ENCODE measurements around the gene CD52.

CD52 gene

DNA sequence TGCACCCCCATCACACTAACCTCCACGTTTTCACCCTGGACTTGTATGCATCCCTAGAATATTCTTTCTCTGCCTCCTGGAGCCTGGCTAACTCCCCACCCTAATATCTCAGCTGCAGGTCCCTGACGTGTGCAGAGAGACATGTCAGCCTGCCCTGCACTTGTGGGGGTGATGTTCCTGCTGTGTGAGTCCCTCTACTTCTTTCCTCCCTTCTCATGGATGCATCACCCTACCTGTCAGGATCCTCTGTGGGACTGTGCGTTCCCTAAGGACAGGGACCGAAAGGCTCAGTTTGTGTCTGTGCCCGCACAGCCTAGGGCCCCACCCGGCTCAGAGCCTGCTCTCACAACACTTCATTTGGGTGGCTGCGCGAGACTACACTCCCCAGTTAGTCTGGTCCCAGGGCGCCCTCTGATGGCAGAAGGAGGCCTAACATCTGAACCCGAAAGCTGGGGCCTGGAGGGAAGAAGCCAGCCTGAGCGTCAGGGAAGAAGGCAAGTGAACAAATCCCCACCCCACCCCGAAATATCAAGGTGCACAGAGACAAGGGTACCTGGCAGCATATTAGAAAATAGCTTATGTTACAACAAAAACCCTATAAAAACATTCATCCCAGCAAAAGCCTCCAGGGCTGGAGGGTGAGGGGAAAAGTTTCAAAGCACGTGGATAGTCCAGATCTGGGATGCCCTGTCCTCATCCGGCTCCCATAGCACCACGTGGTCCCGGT is 3.7 kb downstream of the CD52 start (continued):
- TF ChIP-seq KLF7 (tag by site-specific recombination; IDR thresholded peaks at IDR 0.05; ENCODE audit: borderline replicate concordance), result no peak
- TF ChIP-seq SCRT1 (tag by site-specific recombination; IDR thresholded peaks at IDR 0.05; ENCODE audit: borderline replicate concordance), result no peak
- TF ChIP-seq, protein P1, sequence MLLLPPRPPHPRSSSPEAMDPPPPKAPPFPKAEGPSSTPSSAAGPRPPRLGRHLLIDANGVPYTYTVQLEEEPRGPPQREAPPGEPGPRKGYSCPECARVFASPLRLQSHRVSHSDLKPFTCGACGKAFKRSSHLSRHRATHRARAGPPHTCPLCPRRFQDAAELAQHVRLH (tag by site-specific recombination; IDR thresholded peaks at IDR 0.05), result no peak
- no peak for TF ChIP-seq ZNF223 (tag by site-specific recombination; IDR thresholded peaks at IDR 0.05)
- TF ChIP-seq ZNF292 (tag by site-specific recombination; IDR thresholded peaks at IDR 0.05; ENCODE audit: borderline replicate concordance, low read depth), result no peak
- TF ChIP-seq ZNF776 (tag by site-specific recombination; IDR thresholded peaks at IDR 0.05; ENCODE audit: borderline replicate concordance), result no peak
- TF ChIP-seq ZSCAN30 (tag by site-specific recombination; IDR thresholded peaks at IDR 0.05), result no peak
- no peak for TF ChIP-seq ZFP41 (tag by site-specific recombination; IDR thresholded peaks at IDR 0.05; ENCODE audit: borderline replicate concordance)
- TF ChIP-seq, protein P2, sequence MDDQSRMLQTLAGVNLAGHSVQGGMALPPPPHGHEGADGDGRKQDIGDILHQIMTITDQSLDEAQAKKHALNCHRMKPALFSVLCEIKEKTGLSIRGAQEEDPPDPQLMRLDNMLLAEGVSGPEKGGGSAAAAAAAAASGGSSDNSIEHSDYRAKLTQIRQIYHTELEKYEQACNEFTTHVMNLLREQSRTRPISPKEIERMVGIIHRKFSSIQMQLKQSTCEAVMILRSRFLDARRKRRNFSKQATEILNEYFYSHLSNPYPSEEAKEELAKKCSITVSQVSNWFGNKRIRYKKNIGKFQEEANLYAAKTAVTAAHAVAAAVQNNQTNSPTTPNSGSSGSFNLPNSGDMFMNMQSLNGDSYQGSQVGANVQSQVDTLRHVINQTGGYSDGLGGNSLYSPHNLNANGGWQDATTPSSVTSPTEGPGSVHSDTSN (CRISPR knock-in tag; IDR thresholded peaks at IDR 0.05), result no peak
- no peak for TF ChIP-seq ZNF394 (tag by site-specific recombination; IDR thresholded peaks at IDR 0.05; ENCODE audit: borderline replicate concordance)
- no peak for TF ChIP-seq ZNF175 (tag by site-specific recombination; IDR thresholded peaks at IDR 0.05)
- TF ChIP-seq ZNF664 (tag by site-specific recombination; IDR thresholded peaks at IDR 0.05), result no peak
- TF ChIP-seq ZNF155 (tag by site-specific recombination; IDR thresholded peaks at IDR 0.05), result no peak
- no peak for TF ChIP-seq ZNF366 (tag by site-specific recombination; conservative IDR thresholded peaks at IDR 0.05)
- TF ChIP-seq ZBTB11 (tag by site-specific recombination; conservative IDR thresholded peaks at IDR 0.05; ENCODE audit: low read depth), result no peak
- TF ChIP-seq ZNF221 (tag by site-specific recombination; IDR thresholded peaks at IDR 0.05; ENCODE audit: borderline replicate concordance), result no peak
- 0 out of 2 replicates have a peak, but pooled peaks have one; percentile 12 for TF ChIP-seq GLIS1 (tag by site-specific recombination; IDR thresholded peaks at IDR 0.05)
- TF ChIP-seq ZNF843 (tag by site-specific recombination; IDR thresholded peaks at IDR 0.05), result no peak
- no peak for TF ChIP-seq ZNF266 (tag by site-specific recombination; IDR thresholded peaks at IDR 0.05; ENCODE audit: low read depth)
- no peak for TF ChIP-seq GLIS2 (tag by site-specific recombination; IDR thresholded peaks at IDR 0.05)
- no peak for TF ChIP-seq TRIM28 (IDR thresholded peaks at IDR 0.05; ENCODE audit: borderline replicate concordance, low read length)
- TF ChIP-seq ZFP3 (tag by site-specific recombination; IDR thresholded peaks at IDR 0.05; ENCODE audit: low read depth), result no peak
- TF ChIP-seq, protein P3, sequence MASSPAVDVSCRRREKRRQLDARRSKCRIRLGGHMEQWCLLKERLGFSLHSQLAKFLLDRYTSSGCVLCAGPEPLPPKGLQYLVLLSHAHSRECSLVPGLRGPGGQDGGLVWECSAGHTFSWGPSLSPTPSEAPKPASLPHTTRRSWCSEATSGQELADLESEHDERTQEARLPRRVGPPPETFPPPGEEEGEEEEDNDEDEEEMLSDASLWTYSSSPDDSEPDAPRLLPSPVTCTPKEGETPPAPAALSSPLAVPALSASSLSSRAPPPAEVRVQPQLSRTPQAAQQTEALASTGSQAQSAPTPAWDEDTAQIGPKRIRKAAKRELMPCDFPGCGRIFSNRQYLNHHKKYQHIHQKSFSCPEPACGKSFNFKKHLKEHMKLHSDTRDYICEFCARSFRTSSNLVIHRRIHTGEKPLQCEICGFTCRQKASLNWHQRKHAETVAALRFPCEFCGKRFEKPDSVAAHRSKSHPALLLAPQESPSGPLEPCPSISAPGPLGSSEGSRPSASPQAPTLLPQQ (tag by site-specific recombination; IDR thresholded peaks at IDR 0.05), result peak; percentile 85
- no peak for TF ChIP-seq ZNF239 (tag by site-specific recombination; IDR thresholded peaks at IDR 0.05)
- TF ChIP-seq YY1 (tag by site-specific recombination; IDR thresholded peaks at IDR 0.05), result no peak

Data from HEK293 (cell line).